Thoracic aorta (tissue), 2 donors: ENCODE results near the gene PKNOX2. TPM values are rescaled to one million over a fixed set of nuclear protein-coding genes. Genes with fewer than 3 reads are reported as not detected.

Source experiments
- ATAC-seq: fragments of 150-250 bp; one replicate; pipeline ENCODE4 v1.8.0; 2017; ENCODE audit warnings: low read depth; ENCODE audit not compliant: insufficient number of reproducible peaks, low FRiP score
- DNase-seq: peaks from one replicate; pipeline ENCODE4 v3.0.0-alpha.2; 2020; ENCODE audit warnings: low spot score
- H3K27ac ChIP-seq, 2 donors: fragments of 200-600 bp; sonication (generic); 1 replicate in 1 of 2; 2 replicates in 1 of 2; pipeline ENCODE4 v1.5.1; 2016; ENCODE audit warnings: mild to moderate bottlenecking in 2 of 2, moderate library complexity in 2 of 2
- H3K27me3 ChIP-seq: fragments of 200-600 bp; sonication (generic); replicated peaks from 2 replicates; pipeline ENCODE4 v1.6.0; 2016; ENCODE audit warnings: mild to moderate bottlenecking; ENCODE audit not compliant: insufficient read depth
- H3K36me3 ChIP-seq: fragments of 200-600 bp; sonication (generic); one replicate; pipeline ENCODE4 v1.5.1; 2016
- H3K4me1 ChIP-seq, 2 donors: fragments of 200-600 bp; sonication (generic); 1 replicate in 1 of 2; 2 replicates in 1 of 2; pipeline versions ENCODE4 v1.5.1 to v1.6.0; 2016; ENCODE audit warnings: low read depth in 2 of 2, mild to moderate bottlenecking in 1 of 2; ENCODE audit not compliant: control insufficient read depth in 1 of 2
- H3K4me3 ChIP-seq: fragments of 200-600 bp; sonication (generic); 2 replicates; pipeline ENCODE4 v1.5.1; 2016; ENCODE audit warnings: mild to moderate bottlenecking
- H3K9me3 ChIP-seq: fragments of 200-600 bp; sonication (generic); 2 replicates; pipeline ENCODE4 v1.5.1; 2016
- total RNA-seq, 2 donors: library from RNA; depleted of rRNA; stranded (reverse); fragments of >200 nt; gene quantifications; one replicate each; pipeline versions ENCODE4 v1.1.0 to v1.2.3, GENCODE V29; 2016
- TF ChIP-seq, protein P1 (sequence below): fragments of 200-600 bp; sonication (generic); IDR thresholded peaks from one replicate; pipeline ENCODE4 v1.5.1; 2019; ENCODE audit warnings: antibody characterized with exemption

PKNOX2 gene
- total RNA-seq, 2 donors from 2014 or later = 1.4 to 9.2 TPM

DNA sequence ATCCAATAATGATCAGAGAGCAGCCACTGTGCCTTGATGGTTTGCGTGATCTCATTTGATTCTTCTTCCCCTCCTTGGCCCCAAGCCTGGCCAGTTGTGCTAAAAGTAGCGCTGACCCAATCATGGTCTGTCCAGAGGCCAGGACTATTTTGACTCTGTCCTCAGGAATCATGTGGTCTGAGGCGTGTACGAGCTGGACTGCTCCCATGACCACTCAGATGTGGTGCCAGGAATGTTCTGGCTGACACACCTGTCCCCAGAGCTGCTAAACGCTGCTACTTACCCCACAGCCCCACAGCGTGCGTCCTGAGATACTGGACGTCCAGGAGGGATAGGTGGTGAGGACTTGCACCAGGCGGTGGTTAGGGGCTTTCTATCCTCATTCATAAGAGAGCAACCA lies 261.1 kb downstream of the PKNOX2 start:
- TF ChIP-seq, protein P1, sequence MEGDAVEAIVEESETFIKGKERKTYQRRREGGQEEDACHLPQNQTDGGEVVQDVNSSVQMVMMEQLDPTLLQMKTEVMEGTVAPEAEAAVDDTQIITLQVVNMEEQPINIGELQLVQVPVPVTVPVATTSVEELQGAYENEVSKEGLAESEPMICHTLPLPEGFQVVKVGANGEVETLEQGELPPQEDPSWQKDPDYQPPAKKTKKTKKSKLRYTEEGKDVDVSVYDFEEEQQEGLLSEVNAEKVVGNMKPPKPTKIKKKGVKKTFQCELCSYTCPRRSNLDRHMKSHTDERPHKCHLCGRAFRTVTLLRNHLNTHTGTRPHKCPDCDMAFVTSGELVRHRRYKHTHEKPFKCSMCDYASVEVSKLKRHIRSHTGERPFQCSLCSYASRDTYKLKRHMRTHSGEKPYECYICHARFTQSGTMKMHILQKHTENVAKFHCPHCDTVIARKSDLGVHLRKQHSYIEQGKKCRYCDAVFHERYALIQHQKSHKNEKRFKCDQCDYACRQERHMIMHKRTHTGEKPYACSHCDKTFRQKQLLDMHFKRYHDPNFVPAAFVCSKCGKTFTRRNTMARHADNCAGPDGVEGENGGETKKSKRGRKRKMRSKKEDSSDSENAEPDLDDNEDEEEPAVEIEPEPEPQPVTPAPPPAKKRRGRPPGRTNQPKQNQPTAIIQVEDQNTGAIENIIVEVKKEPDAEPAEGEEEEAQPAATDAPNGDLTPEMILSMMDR = no peak
- H3K9me3 ChIP-seq = no peaks in the 10 kb centered on the region
- ATAC-seq (peak; percentile 71), DNase-seq (no peak)
- peaks cover 0 to 11% of the 10 kb centered on the region in 2 donors for H3K4me1 ChIP-seq
- H3K36me3 ChIP-seq = peaks cover 2% of the 10 kb centered on the region
- H3K27me3 ChIP-seq = no peaks in the 10 kb centered on the region
- H3K27ac ChIP-seq = no peak overlapping the region
- no peak overlapping the region for H3K4me3 ChIP-seq

DNA sequence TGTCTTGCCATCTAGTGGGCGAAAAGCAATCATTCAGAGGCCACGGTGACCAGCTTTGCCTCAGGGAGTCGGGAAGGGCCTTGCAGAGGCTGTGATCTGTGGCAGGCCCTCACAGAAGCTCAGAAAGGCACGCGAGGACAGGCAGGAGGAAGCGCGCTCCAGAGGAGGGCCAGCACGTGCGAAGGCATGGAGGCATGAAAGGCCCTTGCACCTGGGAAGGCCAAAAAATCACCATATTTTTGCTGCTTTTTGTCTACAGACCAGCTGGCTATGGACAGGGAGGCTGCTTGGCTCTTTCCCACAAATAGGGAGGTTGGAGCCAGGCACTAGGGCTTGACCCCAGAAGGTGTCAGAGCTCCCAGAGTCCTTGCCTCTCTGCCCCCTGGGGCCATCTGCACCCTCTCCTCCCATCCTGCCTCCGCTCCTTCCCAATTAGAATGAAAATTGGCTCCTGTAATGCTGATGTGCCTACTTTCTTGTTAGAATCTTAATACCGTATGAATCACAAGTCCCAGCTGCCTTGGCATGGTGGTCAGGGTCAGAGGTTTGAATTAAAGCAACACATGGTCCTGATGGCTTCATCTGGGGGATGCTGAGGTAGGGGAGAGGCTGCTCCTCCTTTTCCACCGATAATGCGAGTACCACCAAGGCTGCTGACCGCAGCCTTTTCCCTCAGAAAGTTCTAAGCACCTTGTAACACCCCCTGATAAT lies 262.4 kb downstream of the PKNOX2 start:
- peaks cover 2% of the 10 kb centered on the region for H3K36me3 ChIP-seq
- DNase-seq = no peak
- peaks cover 0 to 11% of the 10 kb centered on the region in 2 donors for H3K4me1 ChIP-seq
- ATAC-seq = no peak
- no peaks in the 10 kb centered on the region for H3K27me3 ChIP-seq
- H3K27ac ChIP-seq = no peak overlapping the region
- no peak overlapping the region for H3K4me3 ChIP-seq
- TF ChIP-seq, protein P1 = no peak
- H3K9me3 ChIP-seq = no peaks in the 10 kb centered on the region

DNA sequence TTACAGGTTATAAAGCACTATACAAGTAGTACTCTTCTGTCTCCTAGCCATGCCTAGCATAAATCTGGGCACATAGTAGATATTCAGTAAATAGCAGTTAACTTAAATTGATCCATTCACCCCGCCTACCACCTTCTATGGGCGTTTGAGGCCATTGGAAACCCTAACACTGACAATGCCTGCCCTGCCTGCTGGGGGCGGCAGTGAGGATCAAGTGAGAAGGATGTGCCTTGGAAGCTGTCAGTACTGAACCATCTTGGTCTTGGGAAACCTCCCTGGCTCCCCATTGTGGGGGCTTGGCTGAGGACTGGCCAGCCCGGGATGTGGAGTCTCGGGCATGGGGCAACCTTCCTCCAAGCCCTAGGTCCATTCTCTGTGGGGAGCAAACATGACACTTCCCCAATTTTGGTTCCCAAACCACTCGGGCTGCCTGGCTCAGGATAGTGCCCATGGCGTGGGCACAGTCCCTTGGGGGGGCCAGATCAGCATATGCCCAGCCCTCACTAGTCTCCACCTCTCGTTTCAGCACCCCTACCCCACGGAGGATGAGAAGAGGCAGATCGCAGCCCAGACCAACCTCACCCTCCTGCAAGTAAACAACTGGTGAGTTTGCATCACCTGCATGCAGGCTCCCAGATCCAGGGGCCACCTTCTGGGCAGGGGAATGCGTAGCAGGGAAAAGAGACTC lies 264.1 kb downstream of the PKNOX2 start:
- peaks cover 2% of the 10 kb centered on the region for H3K36me3 ChIP-seq
- no peak overlapping the region for H3K27ac ChIP-seq
- H3K4me3 ChIP-seq = no peak overlapping the region
- no peaks in the 10 kb centered on the region for H3K9me3 ChIP-seq
- no peak for DNase-seq
- H3K27me3 ChIP-seq = no peaks in the 10 kb centered on the region
- ATAC-seq = no peak
- peaks cover 0 to 11% of the 10 kb centered on the region in 2 donors for H3K4me1 ChIP-seq
- TF ChIP-seq, protein P1 = no peak

DNA sequence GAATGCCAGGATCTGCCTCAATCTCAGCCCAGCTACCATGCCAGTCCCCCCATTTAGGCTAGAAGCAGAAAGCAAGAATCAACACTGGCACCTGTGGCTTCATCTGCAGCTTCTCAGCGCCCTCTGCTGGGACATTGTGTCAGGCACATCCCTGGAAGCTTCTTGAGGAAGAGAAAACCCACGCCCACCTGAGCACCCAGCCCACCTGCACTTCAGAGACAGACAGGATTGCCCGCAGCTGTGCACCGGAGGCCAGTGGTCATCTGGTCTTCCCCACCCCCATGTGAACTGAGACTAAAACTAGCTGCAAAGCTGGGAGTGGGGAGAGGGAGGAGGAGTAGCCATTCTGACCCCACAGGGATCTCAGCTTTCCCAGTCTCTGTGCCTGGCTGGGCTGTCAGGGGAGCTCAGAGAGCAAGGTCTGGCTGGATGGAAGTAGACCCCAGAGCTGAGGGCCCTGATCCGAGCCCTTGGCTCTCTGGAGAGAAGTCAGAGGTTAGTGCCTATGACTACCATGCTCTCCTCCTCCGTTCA lies 264.7 kb downstream of the PKNOX2 start:
- ATAC-seq (no peak), DNase-seq (no peak)
- no peaks in the 10 kb centered on the region for H3K9me3 ChIP-seq
- no peak overlapping the region for H3K4me3 ChIP-seq
- H3K27ac ChIP-seq = no peak overlapping the region
- peaks cover 0 to 11% of the 10 kb centered on the region in 2 donors for H3K4me1 ChIP-seq
- H3K27me3 ChIP-seq = no peaks in the 10 kb centered on the region
- peaks cover 2% of the 10 kb centered on the region for H3K36me3 ChIP-seq
- TF ChIP-seq, protein P1 = peak; percentile 37
